GM10248 (cell line): ENCODE measurements around the gene CDKN1A.

Source experiments
- CTCF ChIA-PET: fragments of 300-600 bp; sonication (Branson Sonifier 250); formaldehyde crosslinking; extraction: SDS; loops from one replicate; lab custom pipeline; 2021; ENCODE audit warnings: antibody characterized with exemption; lab: Yijun Ruan, JAX
- POLR2A ChIA-PET: fragments of 350-650 bp; sonication (Branson Sonifier 250); formaldehyde crosslinking; extraction: SDS; loops from one replicate; lab custom pipeline; 2020; ENCODE audit warnings: antibody characterized with exemption; lab: Yijun Ruan, JAX
- DNase-seq: peaks from one replicate; pipeline ENCODE4 v3.0.0; 2012; ENCODE audit errors: extremely low spot score
- CTCF ChIP-seq: IDR thresholded peaks from 2 replicates; pipeline ENCODE4 v1.5.1; 2012; ENCODE audit warnings: mild to moderate bottlenecking, low read depth; ENCODE audit errors: extremely low read depth, missing control alignments, control extremely low read depth

CDKN1A gene

DNA sequence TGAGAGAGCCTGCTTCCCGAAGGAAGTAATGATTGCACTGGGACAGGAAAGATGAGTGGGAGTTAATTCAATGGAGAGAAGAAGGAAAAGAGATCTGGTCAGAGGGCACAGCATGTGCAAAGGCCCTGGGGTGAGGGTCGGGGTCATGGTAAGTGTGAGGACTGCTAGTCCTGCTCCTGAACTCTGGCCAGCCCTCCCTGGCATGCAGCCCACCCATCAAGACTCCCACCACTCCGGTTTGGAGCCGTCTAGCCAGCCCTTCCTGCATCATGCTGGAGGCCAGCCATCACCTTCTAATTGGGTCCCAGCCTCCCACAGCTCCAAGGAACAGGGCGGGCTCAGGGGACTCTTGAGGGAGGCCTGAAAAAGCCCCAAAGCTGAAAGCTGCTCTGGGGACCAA is 42.2 kb upstream of the CDKN1A start:
- CTCF ChIA-PET, result interaction anchor here (1.3 to 2.0 kb wide), 2 partner anchors 8 to 123 kb away, joined by 4 to 7 read pairs; no protein-coding TSS in a partner anchor
- POLR2A ChIA-PET, result no interaction called here
- no peak for TF ChIP-seq CTCF
- no peak for DNase-seq

GRCh38 chr6:36636687-36637418 is 41.7 kb upstream of the CDKN1A start:
- ChIA-PET CTCF (interaction anchor here (0.7 to 2.0 kb wide), 5 partner anchors 8 to 122 kb away, joined by 3 to 7 read pairs (median 4); no protein-coding TSS in a partner anchor), POLR2A (interaction anchor here (1.1 kb wide), 1 partner anchor 18 kb away, joined by 4 read pairs; no protein-coding TSS in a partner anchor)
- no peak for DNase-seq
- no peak for TF ChIP-seq CTCF

- no peak for TF ChIP-seq CTCF
- no peak for DNase-seq
- ChIA-PET CTCF (interaction anchor here (1.0 kb wide), 2 partner anchors 11 to 28 kb away, joined by 3 to 4 read pairs; no protein-coding TSS in a partner anchor), POLR2A (no interaction called here)
Observed at GRCh38 chr6:36638579-36638978, 39.9 kb upstream of the CDKN1A start.

DNA sequence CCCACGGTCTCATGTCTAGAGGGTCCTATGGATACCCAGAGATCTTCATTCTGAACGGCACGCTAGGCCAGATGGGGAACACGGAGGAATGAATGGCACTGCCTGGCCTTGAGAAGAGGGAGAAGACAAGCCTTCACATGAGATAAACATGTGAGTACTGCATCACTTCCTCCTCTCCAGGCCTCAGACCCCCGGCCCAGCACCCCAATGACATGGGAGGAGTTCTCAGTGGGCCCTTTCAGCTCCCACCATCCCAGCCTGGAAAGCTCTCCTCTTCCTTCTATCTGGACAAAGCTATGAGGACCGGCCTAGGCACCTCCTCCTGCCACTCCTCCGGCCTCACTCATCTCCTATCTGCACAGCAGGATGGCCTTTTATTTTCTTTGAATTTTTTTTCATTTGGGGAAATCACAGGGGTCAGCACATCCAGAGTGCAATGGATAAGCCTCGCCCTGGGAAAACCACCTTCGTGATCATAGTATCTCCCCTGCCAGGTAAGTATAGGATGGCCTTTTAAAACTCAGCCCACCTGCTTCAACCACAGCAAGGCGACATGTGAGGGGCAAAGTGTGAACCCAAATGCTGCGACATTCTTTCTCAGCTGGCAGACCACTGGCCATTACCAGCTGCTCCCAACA is 39.2 kb upstream of the CDKN1A start:
- ChIA-PET CTCF (interaction anchor here (0.9 to 1.0 kb wide), 3 partner anchors 10 to 27 kb away, joined by 3 to 4 read pairs (median 4); no protein-coding TSS in a partner anchor), POLR2A (no interaction called here)
- TF ChIP-seq CTCF, result no peak
- DNase-seq, result no peak

GRCh38 chr6:36641543-36641942 is 37.0 kb upstream of the CDKN1A start:
- DNase-seq, result no peak
- ChIA-PET POLR2A (no interaction called here), CTCF (interaction anchor here (1.2 to 2.4 kb wide), 3 partner anchors 9 to 11 kb away, joined by 3 to 8 read pairs (median 5); no protein-coding TSS in a partner anchor)
- TF ChIP-seq CTCF, result no peak
